GM20000 (cell line): Measurements from ENCODE around the gene LIPE.

Experiments used
- DNase-seq: peaks from one replicate; pipeline ENCODE4 v3.0.0; 2012; ENCODE audit warnings: low spot score
- CTCF ChIP-seq: IDR thresholded peaks from 2 replicates; pipeline ENCODE4 v1.5.1; 2012; ENCODE audit warnings: mild to moderate bottlenecking, control low read depth; ENCODE audit errors: extremely low read depth, missing control alignments

LIPE gene

DNA sequence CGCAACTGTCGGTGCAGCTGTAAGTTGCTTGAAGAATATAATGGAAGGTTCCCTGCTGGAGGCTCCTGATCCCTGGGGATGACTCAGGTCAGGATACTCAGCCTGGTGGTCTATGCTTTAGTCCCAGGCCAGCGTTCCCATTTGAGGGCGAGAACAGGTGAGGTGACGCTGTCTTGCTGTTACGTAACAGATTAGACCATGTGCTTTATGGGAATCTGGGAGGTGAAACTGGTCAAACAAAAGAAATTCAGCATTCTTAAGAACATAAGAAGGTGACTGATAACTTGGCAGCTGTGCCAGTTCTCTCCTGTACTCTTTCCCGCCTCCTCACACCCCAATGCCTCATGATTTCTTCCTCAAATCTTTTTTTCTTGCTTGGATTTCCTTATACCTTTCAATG lies 15.6 kb upstream of the LIPE start, which contains the start of gene CXCL17:
Gene CXCL17 (minus strand): TSS at position 114 of the 400 bp plus-strand sequence. CDS start 114 bp downstream, outside the sequence.
- DNase-seq, result no peak
- no peak for TF ChIP-seq CTCF

GRCh38 chr19:42441049-42441445 lies 13.9 kb upstream of the LIPE start:
- no peak for TF ChIP-seq CTCF

GRCh38 chr19:42440357-42441048 lies 13.3 kb upstream of the LIPE start:
- peak; percentile 66 for DNase-seq
- peak; percentile 74 for TF ChIP-seq CTCF

More at GRCh38 chr19:42441049-42441445, 13.9 kb upstream of the LIPE start:
- no peak for DNase-seq

DNA sequence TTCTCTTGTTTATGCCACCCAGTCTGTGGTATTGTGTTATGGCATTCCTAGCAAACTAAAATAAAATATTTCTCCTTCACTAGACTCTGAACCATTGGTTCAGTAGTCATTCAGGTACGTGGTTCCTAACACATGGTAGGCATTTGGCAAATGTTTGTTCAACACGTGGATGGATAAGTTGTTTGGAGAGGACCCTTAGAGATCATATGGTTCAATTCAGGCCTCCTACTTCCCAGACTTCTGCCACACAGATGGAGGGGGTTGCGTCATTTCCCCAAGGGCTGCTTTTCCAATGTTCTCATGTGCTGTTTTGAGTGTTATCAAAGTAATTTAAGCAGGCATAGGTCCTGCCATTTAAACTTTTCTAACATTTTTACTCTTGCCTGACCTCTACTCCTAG lies 8.8 kb upstream of the LIPE start:
- no peak for TF ChIP-seq CTCF
- no peak for DNase-seq

DNA sequence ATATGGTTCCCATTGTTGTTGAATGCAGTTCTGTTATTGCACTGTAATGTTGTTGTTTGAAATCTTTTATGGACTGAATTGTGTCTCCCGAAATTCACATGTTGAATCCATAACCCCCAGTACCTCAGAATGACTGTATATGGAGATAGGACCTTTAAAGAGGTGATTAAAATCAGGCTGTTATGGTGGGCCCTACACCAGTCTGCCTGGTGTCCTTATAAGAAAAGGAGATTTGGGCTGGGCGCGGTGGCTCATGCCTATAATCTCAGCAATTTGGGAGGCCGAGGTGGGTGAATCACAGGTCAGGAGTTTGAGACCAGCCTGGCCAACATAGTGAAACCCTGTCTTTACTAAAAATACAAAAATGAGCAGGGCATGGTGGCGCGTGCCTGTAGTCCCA lies 8.1 kb upstream of the LIPE start:
- no peak for DNase-seq
- TF ChIP-seq CTCF, result no peak

DNA sequence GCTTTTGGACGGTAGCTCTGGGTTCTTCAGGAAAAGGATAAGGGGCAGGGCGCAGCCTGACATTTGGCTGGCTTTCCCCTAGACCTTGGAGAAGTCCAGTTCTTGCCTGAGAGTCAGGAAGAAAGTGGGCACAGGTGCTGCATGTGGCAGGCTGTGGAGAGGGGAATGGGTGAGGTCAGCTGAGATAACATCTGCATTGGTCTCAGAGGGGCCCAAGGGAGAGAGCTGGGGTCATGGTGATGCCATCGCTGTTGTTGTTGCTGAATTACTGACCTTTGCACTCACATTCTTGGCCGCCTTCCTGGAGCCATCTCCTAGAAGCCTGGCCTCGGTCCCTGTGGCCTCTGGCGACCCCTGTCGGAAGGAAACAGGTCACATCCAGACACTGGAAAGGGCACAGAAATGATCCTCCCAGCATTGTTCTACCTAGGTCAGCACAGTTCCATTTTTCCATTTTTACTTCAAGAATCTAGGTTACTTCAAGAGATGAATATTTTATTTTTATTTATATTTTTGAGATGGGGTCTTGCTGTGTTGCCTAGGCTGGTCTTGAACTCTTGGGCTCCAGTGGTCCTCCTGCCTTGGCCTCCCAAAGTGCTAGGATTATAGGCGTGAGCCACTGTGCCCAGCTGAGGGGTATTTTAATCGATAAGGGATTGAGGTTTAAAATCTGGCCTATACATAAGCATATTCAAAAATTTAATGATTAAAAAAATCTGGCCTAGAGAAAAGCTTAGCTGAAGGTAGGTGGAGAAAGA lies 6.5 kb upstream of the LIPE start:
- peak; percentile 76 for TF ChIP-seq CTCF
- DNase-seq, result peak; percentile 60

GRCh38 chr19:42431486-42431885 lies 4.3 kb upstream of the LIPE start:
- no peak for DNase-seq
- TF ChIP-seq CTCF, result no peak
